NT2/D1 (cell line): ENCODE data around the gene TRIM72.
"Not testable (repeated sequence)": the region's sequence is repeated elsewhere in the genome, so short reads cannot be mapped to it uniquely, and the experiment has no call there.

Experiments
- SUZ12 ChIP-seq: IDR thresholded peaks from 2 replicates; pipeline ENCODE4 v1.6.1; 2011; ENCODE audit not compliant: insufficient read length, insufficient read depth; ENCODE audit errors: extremely low read depth
- YY1 ChIP-seq: IDR thresholded peaks from 2 replicates; pipeline ENCODE4 v1.6.1; 2011; ENCODE audit not compliant: insufficient read length, insufficient read depth
- ZNF274 ChIP-seq: IDR thresholded peaks from 2 replicates; pipeline ENCODE4 v1.6.1; 2011; ENCODE audit warnings: mild to moderate bottlenecking, low read depth, low read length

GRCh38 chr16:31245598-31245997 is 31.7 kb downstream of the TRIM72 start:
- TF ChIP-seq YY1, SUZ12, ZNF274: not testable (repeated sequence)
